LNCAP (cell line): Measurements from ENCODE around the gene PFDN1.

Experiments used
- CTCF ChIP-seq: fragments of 450-650 bp; IDR thresholded peaks from 2 replicates; pipeline ENCODE4 v1.5.1; 2017; ENCODE audit warnings: mild to moderate bottlenecking

PFDN1 gene

GRCh38 chr5:140262221-140262620 is 40.7 kb downstream of the PFDN1 start:
- no peak for TF ChIP-seq CTCF

DNA sequence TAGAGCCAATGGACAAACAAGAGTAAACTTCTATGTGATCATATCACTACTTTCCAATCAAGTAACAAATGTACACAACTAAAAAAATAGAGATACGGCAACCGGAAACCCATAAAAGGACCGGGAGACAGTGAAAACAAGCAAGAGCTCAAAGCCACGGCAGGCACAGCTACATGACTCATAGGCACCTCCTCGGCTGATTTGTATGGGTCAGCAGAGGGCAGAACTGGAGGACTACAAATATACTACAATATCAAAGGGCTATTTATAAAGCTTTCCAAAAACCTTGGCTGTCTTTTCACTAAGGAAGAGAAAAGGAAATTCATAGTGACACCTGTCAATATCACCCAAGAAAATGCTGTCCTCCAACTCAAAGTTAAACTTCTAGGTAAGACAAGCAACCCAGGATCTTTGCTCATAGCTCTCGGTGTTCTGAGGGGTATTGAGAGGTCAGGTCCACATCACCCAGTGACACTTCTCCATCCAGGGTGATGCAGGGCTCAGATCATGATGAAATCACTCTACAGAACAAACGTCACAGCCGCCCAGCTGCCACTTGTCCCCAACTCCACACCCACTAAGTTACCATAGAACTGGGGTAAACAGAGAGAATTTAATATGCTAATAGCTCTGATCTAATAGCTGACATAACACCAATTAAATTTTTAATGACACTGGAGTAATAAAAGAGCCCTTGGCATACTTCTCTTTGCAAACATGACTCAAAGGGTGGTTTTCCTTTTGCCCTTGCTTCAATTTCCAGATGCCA is 41.3 kb downstream of the PFDN1 start:
- peak; percentile 28; the same call in 1 of the 2 replicates for TF ChIP-seq CTCF

DNA sequence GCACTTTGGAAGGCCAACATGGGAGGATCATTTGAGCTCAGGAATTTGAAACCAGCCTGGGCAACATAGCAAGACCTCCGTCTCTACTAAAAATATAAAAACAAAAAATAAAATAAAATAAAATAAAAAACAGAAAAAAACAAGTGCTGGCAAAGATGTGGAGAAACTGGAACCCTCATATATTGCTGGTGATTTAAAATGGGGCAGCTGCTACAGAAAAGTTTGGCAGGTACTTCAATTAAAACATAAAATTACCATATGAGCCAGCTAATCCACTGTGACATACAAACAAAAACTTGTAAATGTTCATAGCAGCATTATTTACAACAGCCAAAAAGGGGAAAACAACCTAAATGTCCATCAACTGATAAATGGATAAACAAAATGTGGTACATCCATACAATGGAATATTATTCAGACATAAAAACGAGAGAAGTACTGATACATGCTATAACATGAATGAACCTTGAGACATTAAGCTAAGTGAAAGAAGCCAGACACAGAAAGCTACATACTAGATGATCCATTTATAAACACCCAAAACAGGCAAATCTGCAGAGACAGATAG is 42.7 kb downstream of the PFDN1 start:
- no peak for TF ChIP-seq CTCF

GRCh38 chr5:140259500-140259899 is 43.4 kb downstream of the PFDN1 start:
- TF ChIP-seq CTCF, result no peak

DNA sequence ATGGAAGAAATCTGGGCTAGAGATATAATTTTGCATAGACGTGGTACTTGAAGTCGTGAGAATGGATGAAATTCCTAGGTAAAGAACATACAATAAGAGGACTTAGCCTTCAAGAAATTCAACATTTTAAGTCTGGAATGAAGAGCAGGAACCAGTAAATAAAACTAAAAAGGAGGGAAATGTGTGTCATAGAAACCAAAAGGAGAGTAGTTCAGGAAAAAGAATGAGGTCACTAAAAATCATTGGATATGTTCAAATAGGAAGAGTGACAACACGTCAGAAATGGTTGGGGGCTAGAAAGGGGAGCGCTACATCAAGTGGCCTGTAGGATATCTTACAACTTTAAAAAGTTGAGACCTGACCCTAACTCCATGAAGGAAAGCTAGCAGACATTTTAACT is 44.0 kb downstream of the PFDN1 start:
- TF ChIP-seq CTCF, result no peak

- TF ChIP-seq CTCF, result no peak
These were observed 44.9 kb downstream of the PFDN1 start for GRCh38 chr5:140258016-140258415.

GRCh38 chr5:140256726-140257125 is 46.2 kb downstream of the PFDN1 start:
- no peak for TF ChIP-seq CTCF
